GM20000 (cell line): ENCODE data around the gene BORCS5.
"Not testable (repeated sequence)": the region's sequence is repeated elsewhere in the genome, so short reads cannot be mapped to it uniquely, and the experiment has no call there.

ENCODE experiments used
- DNase-seq: peaks from one replicate; pipeline ENCODE4 v3.0.0; 2012; ENCODE audit warnings: low spot score
- CTCF ChIP-seq: IDR thresholded peaks from 2 replicates; pipeline ENCODE4 v1.5.1; 2012; ENCODE audit warnings: mild to moderate bottlenecking, control low read depth; ENCODE audit errors: extremely low read depth, missing control alignments

Gene BORCS5

GRCh38 chr12:12356896-12357718 lies at the start of gene BORCS5:
BORCS5 (plus strand) TSS chr12:12357078; CDS start chr12:12357452, 374 bp downstream.
- TF ChIP-seq CTCF, result no peak
- DNase-seq, result peak; percentile 96

GRCh38 chr12:12310695-12311094 lies 46.2 kb upstream of the BORCS5 start:
- not testable (repeated sequence) for DNase-seq

- DNase-seq, result no peak
- no peak for TF ChIP-seq CTCF
These were observed 41.0 kb upstream of the BORCS5 start for GRCh38 chr12:12315838-12316237.

GRCh38 chr12:12319451-12320183 lies 37.3 kb upstream of the BORCS5 start:
- no peak for DNase-seq
- no peak for TF ChIP-seq CTCF

- DNase-seq, result no peak
- TF ChIP-seq CTCF, result no peak
These were observed 33.8 kb upstream of the BORCS5 start for GRCh38 chr12:12323118-12323517.

GRCh38 chr12:12323591-12323990 lies 33.3 kb upstream of the BORCS5 start:
- no peak for TF ChIP-seq CTCF

GRCh38 chr12:12326262-12326661 lies 30.6 kb upstream of the BORCS5 start:
- no peak for DNase-seq
- TF ChIP-seq CTCF, result no peak

More at GRCh38 chr12:12323591-12323990, 33.3 kb upstream of the BORCS5 start:
- DNase-seq, result no peak

- no peak for TF ChIP-seq CTCF
- DNase-seq, result peak; percentile 67
These were observed 29.1 kb upstream of the BORCS5 start for GRCh38 chr12:12327802-12328201.
